CD4-positive, CD25-positive, alpha-beta regulatory T cell (primary cell): ENCODE data around the gene UNC5B. TPM values are rescaled to one million over a fixed set of nuclear protein-coding genes. Genes with fewer than 3 reads are reported as not detected.

ENCODE experiments used
- ATAC-seq, 2 donors: fragments of 150-1000 bp; cut with Tn5 transposase; one replicate each; pipeline ENCODE4 v1.10.0; 2021; ENCODE audit warnings: low read depth in 2 of 2, moderate number of reproducible peaks in 2 of 2, moderate library complexity in 1 of 2
- DNase-seq, 3 donors: peaks; one replicate each; pipeline versions ENCODE4 v3.0.0 to v3.0.0-alpha.2; 2012 to 2022; ENCODE audit warnings: mixed read lengths in 1 of 3
- H3K27ac ChIP-seq: one replicate; pipeline ENCODE4 v1.7.0; 2013; ENCODE audit warnings: mild to moderate bottlenecking, low read length; ENCODE audit not compliant: insufficient read depth, poor library complexity, severe bottlenecking
- H3K27me3 ChIP-seq: one replicate; pipeline ENCODE4 v1.7.0; 2013; ENCODE audit warnings: low read length; ENCODE audit not compliant: control insufficient read depth, insufficient read depth
- H3K36me3 ChIP-seq: one replicate; pipeline ENCODE4 v1.7.0; 2013; ENCODE audit warnings: mild to moderate bottlenecking, low read length, moderate library complexity; ENCODE audit not compliant: control insufficient read depth, insufficient read depth
- H3K4me1 ChIP-seq: 2 replicates; pipeline ENCODE4 v1.7.0; 2013; ENCODE audit warnings: mild to moderate bottlenecking, low read length; ENCODE audit not compliant: insufficient read depth, control insufficient read depth, poor library complexity, severe bottlenecking
- H3K4me3 ChIP-seq: one replicate; pipeline ENCODE4 v1.7.0; 2013; ENCODE audit warnings: low read depth, mild to moderate bottlenecking, low read length, moderate library complexity
- H3K9me3 ChIP-seq, 2 experiments: 1 replicate in 1 of 2; 2 replicates in 1 of 2; pipeline ENCODE4 v1.7.0; 2013; ENCODE audit warnings: low read length in 2 of 2, mild to moderate bottlenecking in 1 of 2, moderate library complexity in 1 of 2; ENCODE audit not compliant: control insufficient read depth in 2 of 2
- H3K27ac Mint-ChIP-seq, 3 donors: one replicate each; pipeline ENCODE4 v1.8.0; 2020 to 2022; ENCODE audit warnings: mild to moderate bottlenecking in 3 of 3, mixed read lengths in 3 of 3, moderate library complexity in 2 of 3
- H3K27me3 Mint-ChIP-seq: one replicate; pipeline ENCODE4 v1.8.0; 2022; ENCODE audit warnings: mild to moderate bottlenecking, mixed read lengths
- H3K36me3 Mint-ChIP-seq: one replicate; pipeline ENCODE4 v1.8.0; 2020; ENCODE audit warnings: mixed read lengths
- H3K4me1 Mint-ChIP-seq, 4 donors: one replicate each; pipeline ENCODE4 v1.8.0; 2020 to 2022; ENCODE audit warnings: mixed read lengths in 4 of 4, mild to moderate bottlenecking in 1 of 4
- H3K4me3 Mint-ChIP-seq, 4 donors: one replicate each; pipeline ENCODE4 v1.8.0; 2020 to 2022; ENCODE audit warnings: mild to moderate bottlenecking in 4 of 4, mixed read lengths in 4 of 4, moderate library complexity in 3 of 4
- H3K9me3 Mint-ChIP-seq, 7 donors: one replicate each; pipeline ENCODE4 v1.8.0; 2020 to 2022; ENCODE audit warnings: mixed read lengths in 7 of 7, mild to moderate bottlenecking in 3 of 7, moderate library complexity in 2 of 7
- polyA plus RNA-seq, 4 donors: library from polyadenylated mRNA; unstranded; fragments of 300-500 nt; fragmentation: Illumina TruSeq; gene quantifications; one replicate each; pipeline ENCODE4 v1.2.3, GENCODE V29; 2021
- total RNA-seq: library from RNA; stranded (reverse); gene quantifications from one replicate; pipeline ENCODE4 v1.2.3, GENCODE V29; 2022

The UNC5B gene
- total and polyA plus RNA-seq, 5 donors from 2014 or later = 0.07 TPM; not detected in 4

- ATAC-seq = no peak
- no peaks in the 10 kb centered on the region for H3K27me3 ChIP-seq
- no peak overlapping the region for H3K27ac ChIP-seq
- H3K36me3 Mint-ChIP-seq = no peaks in the 10 kb centered on the region
- no peak for DNase-seq
- no peak overlapping the region for H3K4me3 ChIP-seq
- H3K9me3 Mint-ChIP-seq = no peaks in the 10 kb centered on the region
- H3K4me1 Mint-ChIP-seq = no peaks in the 10 kb centered on the region
- no peak overlapping the region for H3K4me3 Mint-ChIP-seq
- H3K36me3 ChIP-seq = no peaks in the 10 kb centered on the region
- no peak overlapping the region for H3K27ac Mint-ChIP-seq
- H3K27me3 Mint-ChIP-seq = peaks cover 5% of the 10 kb centered on the region
- H3K9me3 ChIP-seq = no peaks in the 10 kb centered on the region
- H3K4me1 ChIP-seq = no peaks in the 10 kb centered on the region
These were observed 48.4 kb downstream of the UNC5B start for GRCh38 chr10:71260622-71261325.

- Mint-ChIP-seq H3K36me3 (no peaks in the 10 kb centered on the region), H3K27me3 (peaks cover 5% of the 10 kb centered on the region), H3K4me1 (no peaks in the 10 kb centered on the region), H3K9me3 (no peaks in the 10 kb centered on the region), H3K4me3 (no peak overlapping the region), H3K27ac (no peak overlapping the region)
- no peak overlapping the region for H3K27ac ChIP-seq
- no peaks in the 10 kb centered on the region for H3K9me3 ChIP-seq
- no peaks in the 10 kb centered on the region for H3K4me1 ChIP-seq
- DNase-seq = no peak
- no peaks in the 10 kb centered on the region for H3K27me3 ChIP-seq
- no peak for ATAC-seq
- H3K4me3 ChIP-seq = no peak overlapping the region
- H3K36me3 ChIP-seq = no peaks in the 10 kb centered on the region
These were observed 49.7 kb downstream of the UNC5B start for GRCh38 chr10:71262027-71262426.

- no peaks in the 10 kb centered on the region for H3K36me3 Mint-ChIP-seq
- no peaks in the 10 kb centered on the region for H3K9me3 ChIP-seq
- DNase-seq (no peak), ATAC-seq (no peak)
- H3K27ac Mint-ChIP-seq = no peak overlapping the region
- peaks cover 5% of the 10 kb centered on the region for H3K27me3 Mint-ChIP-seq
- no peaks in the 10 kb centered on the region for H3K9me3 Mint-ChIP-seq
- H3K4me1 Mint-ChIP-seq = no peaks in the 10 kb centered on the region
- no peaks in the 10 kb centered on the region for H3K4me1 ChIP-seq
- no peaks in the 10 kb centered on the region for H3K27me3 ChIP-seq
- no peaks in the 10 kb centered on the region for H3K36me3 ChIP-seq
- no peak overlapping the region for H3K27ac ChIP-seq
- no peak overlapping the region for H3K4me3 Mint-ChIP-seq
- H3K4me3 ChIP-seq = no peak overlapping the region
These were observed 50.4 kb downstream of the UNC5B start for GRCh38 chr10:71262817-71263216.

DNA sequence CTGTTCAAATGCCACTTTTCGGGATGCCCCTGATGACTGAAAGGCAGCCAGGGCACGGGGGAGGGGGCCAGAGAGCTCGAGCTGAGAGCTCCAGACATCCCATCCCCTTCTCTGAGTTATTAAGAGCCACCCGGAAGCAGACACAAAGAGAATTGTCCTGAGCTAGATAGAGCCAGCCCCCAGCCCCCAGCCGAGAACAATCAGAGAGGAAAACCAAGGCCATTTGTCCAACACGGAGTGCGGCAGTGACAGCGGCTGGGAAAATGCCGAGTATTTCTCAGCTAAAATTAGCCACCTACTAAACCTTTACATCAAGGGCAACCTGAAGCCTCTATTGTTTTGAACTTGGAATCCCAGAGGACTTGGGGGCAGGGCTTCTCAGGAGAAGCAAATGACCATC is 51.0 kb downstream of the UNC5B start:
- H3K4me3 ChIP-seq = no peak overlapping the region
- ATAC-seq = no peak
- no peak overlapping the region for H3K27ac Mint-ChIP-seq
- no peaks in the 10 kb centered on the region for H3K4me1 Mint-ChIP-seq
- no peaks in the 10 kb centered on the region for H3K4me1 ChIP-seq
- no peaks in the 10 kb centered on the region for H3K9me3 Mint-ChIP-seq
- no peak for DNase-seq
- no peaks in the 10 kb centered on the region for H3K36me3 Mint-ChIP-seq
- no peak overlapping the region for H3K27ac ChIP-seq
- H3K9me3 ChIP-seq = no peaks in the 10 kb centered on the region
- peaks cover 5% of the 10 kb centered on the region for H3K27me3 Mint-ChIP-seq
- no peak overlapping the region for H3K4me3 Mint-ChIP-seq
- H3K27me3 ChIP-seq = no peaks in the 10 kb centered on the region
- no peaks in the 10 kb centered on the region for H3K36me3 ChIP-seq

DNA sequence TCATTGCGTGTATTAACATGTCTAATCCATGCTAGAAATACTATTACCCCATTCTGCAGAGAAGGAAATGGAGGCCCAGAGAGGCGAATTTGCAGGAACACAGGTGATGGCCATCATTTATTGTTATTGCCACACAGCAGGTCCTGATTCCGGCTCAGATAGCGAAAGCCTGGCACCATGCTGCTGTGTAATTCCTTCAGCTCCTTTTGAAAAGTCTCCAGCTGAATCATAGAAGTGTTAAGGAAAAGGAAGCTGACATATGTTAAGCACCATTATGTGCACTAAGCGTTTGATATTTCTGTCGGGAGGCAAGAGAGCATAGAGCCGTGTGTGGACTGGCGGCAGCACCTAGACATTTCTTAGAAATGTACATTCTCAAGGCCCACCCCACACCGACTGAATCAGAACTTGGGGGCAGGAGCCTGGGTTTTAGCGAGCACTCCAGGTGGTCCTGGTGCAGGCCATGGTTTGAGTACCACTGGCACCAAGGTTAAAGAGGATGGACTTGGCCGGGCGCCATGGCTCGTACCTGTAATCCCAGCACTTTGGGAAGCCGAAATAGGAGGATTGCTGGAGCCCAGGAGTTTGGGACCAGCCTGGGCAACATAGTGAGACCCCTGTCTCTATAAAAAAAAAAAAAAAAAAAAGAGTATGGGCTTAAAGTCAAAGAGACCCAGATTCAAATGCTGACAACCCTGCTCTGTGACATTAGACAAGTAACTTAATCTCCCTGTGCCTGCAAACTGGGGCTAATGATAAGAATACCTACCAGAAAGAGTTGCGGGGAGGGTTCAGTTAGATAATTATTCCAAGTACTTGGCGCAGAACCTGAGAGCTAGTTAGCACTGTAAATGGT is 52.2 kb downstream of the UNC5B start:
- ATAC-seq = no peak
- H3K27ac ChIP-seq = no peak overlapping the region
- Mint-ChIP-seq H3K4me3 (no peak overlapping the region), H3K36me3 (no peaks in the 10 kb centered on the region), H3K4me1 (no peaks in the 10 kb centered on the region), H3K27ac (no peak overlapping the region), H3K27me3 (peaks cover 5% of the 10 kb centered on the region), H3K9me3 (no peaks in the 10 kb centered on the region)
- H3K4me1 ChIP-seq = no peaks in the 10 kb centered on the region
- DNase-seq = no peak
- H3K4me3 ChIP-seq = no peak overlapping the region
- no peaks in the 10 kb centered on the region for H3K36me3 ChIP-seq
- H3K9me3 ChIP-seq = no peaks in the 10 kb centered on the region
- H3K27me3 ChIP-seq = no peaks in the 10 kb centered on the region

DNA sequence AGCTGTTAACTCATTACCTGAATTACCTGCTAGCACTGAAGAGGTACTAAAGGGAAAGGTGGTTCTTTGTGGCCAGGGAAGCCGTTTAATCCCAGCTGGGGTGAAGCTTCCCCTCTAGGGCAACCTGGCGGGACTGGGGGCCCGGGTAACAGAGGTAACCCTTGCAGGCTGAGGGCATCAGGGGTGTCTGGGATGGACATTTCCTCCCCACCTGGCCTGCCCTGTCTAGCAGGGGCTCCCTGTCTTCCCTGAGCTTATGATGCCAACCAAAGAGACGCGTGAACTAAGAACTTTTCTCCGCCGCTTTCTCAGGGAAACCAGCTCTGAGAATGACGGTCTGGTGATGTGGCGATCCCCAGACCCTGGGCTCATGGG is 52.8 kb downstream of the UNC5B start:
- Histone ChIP-seq H3K4me1 (no peaks in the 10 kb centered on the region), H3K9me3 (no peaks in the 10 kb centered on the region), H3K27me3 (no peaks in the 10 kb centered on the region), H3K4me3 (no peak overlapping the region), H3K27ac (no peak overlapping the region), H3K36me3 (no peaks in the 10 kb centered on the region)
- DNase-seq (no peak), ATAC-seq (no peak)
- Mint-ChIP-seq H3K27me3 (peaks cover 5% of the 10 kb centered on the region), H3K4me3 (no peak overlapping the region), H3K27ac (no peak overlapping the region), H3K9me3 (no peaks in the 10 kb centered on the region), H3K4me1 (no peaks in the 10 kb centered on the region), H3K36me3 (no peaks in the 10 kb centered on the region)

DNA sequence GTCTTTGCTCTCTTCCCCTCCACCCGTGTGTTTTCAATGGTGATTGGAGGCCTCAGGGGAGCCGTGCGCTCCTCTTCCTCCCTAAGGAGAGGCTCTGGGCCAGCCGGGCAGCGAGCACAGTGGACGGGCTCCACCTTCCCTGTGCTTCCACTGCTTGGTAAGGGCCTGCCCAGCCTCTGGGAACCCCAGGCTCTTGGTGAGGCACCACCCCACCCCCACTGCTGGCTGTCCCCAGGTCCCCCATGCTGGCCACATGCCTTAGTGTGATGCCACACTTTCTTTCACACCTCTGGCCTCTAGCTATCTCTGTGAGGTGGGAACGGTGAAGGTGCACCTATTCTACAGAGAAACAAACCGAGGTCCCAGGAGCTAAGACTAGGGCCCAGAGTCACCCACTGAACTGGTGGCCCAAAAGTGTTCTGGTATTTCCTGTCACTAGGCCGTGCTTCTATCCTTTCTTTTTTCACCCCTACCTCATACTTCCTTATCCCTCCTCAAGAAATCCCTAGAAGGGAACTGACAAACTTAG is 53.3 kb downstream of the UNC5B start:
- H3K36me3 Mint-ChIP-seq = no peaks in the 10 kb centered on the region
- DNase-seq (no peak), ATAC-seq (no peak)
- Histone ChIP-seq H3K27ac (no peak overlapping the region), H3K4me1 (no peaks in the 10 kb centered on the region), H3K27me3 (no peaks in the 10 kb centered on the region), H3K4me3 (no peak overlapping the region), H3K9me3 (no peaks in the 10 kb centered on the region), H3K36me3 (no peaks in the 10 kb centered on the region)
- H3K9me3 Mint-ChIP-seq = no peaks in the 10 kb centered on the region
- H3K4me1 Mint-ChIP-seq = no peaks in the 10 kb centered on the region
- H3K4me3 Mint-ChIP-seq = no peak overlapping the region
- no peak overlapping the region for H3K27ac Mint-ChIP-seq
- peaks cover 5% of the 10 kb centered on the region for H3K27me3 Mint-ChIP-seq
